ENCODE results near the gene DENND5B.
"Not testable (repeated sequence)": the region's sequence is repeated elsewhere in the genome, so short reads cannot be mapped to it uniquely, and the experiment has no call there.

DENND5B gene

GRCh38 chr12:31477687-31478086 lies 113.2 kb downstream of the DENND5B start:
- H3K27ac ChIP-seq, result no peak overlapping the region
- TF ChIP-seq, protein P1, sequence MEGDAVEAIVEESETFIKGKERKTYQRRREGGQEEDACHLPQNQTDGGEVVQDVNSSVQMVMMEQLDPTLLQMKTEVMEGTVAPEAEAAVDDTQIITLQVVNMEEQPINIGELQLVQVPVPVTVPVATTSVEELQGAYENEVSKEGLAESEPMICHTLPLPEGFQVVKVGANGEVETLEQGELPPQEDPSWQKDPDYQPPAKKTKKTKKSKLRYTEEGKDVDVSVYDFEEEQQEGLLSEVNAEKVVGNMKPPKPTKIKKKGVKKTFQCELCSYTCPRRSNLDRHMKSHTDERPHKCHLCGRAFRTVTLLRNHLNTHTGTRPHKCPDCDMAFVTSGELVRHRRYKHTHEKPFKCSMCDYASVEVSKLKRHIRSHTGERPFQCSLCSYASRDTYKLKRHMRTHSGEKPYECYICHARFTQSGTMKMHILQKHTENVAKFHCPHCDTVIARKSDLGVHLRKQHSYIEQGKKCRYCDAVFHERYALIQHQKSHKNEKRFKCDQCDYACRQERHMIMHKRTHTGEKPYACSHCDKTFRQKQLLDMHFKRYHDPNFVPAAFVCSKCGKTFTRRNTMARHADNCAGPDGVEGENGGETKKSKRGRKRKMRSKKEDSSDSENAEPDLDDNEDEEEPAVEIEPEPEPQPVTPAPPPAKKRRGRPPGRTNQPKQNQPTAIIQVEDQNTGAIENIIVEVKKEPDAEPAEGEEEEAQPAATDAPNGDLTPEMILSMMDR (conservative IDR thresholded peaks at IDR 0.05), result no peak

DNA sequence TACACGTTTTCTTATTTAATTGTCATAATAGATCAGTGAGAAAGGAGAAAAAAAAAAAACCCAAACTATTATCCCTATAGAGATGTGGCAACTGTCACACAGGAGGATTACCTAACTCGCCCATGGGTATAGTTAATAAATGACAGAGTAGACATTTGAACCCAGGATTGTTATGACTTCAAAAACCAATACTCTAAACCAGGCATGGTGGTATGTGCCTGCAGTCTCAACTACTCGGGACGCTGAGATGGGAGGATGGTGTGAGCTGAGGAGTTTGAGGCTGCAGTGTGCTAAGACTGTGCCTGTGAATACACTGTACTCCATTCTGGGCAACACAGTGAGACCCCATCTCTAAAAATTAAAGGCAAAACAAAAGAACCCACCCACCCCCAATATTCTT lies 114.5 kb downstream of the DENND5B start:
- TF ChIP-seq, protein P1 (conservative IDR thresholded peaks at IDR 0.05), result no peak
- no peak overlapping the region for H3K27ac ChIP-seq

- H3K27ac ChIP-seq, result not testable (repeated sequence)
Observed at GRCh38 chr12:31475610-31476009, 115.3 kb downstream of the DENND5B start.

- TF ChIP-seq, protein P1 (conservative IDR thresholded peaks at IDR 0.05), result no peak
- no peak overlapping the region for H3K27ac ChIP-seq
Observed at GRCh38 chr12:31474751-31475150, 116.2 kb downstream of the DENND5B start.

- 0 out of 2 replicates have a peak overlapping the region, but pooled peaks have one; percentile 8 for H3K27ac ChIP-seq
- TF ChIP-seq, protein P1 (conservative IDR thresholded peaks at IDR 0.05), result no peak
Observed at GRCh38 chr12:31471823-31472222, 119.1 kb downstream of the DENND5B start.

DNA sequence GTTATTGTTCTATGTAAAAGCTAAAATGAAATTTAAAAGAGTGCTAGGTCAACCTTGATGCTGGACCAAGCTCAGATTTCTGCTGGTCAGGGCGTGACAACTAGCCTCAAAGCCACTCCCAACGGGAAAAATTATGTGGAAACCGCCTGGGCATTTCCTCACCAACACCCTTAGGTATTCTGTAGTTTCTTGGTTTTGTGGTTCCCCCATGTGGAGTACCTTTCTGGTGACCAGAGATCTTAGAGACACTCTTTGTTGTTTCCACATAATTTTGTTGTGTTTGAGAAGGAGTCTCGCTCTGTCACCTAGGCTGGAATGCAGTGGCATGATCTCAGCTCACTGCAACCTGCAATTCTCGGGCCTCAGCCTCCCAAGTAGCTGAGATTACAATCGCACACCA lies 119.9 kb downstream of the DENND5B start:
- TF ChIP-seq, protein P1 (conservative IDR thresholded peaks at IDR 0.05), result no peak
- no peak overlapping the region for H3K27ac ChIP-seq

GRCh38 chr12:31470459-31470858 lies 120.5 kb downstream of the DENND5B start:
- TF ChIP-seq, protein P1 (conservative IDR thresholded peaks at IDR 0.05), result no peak
- H3K27ac ChIP-seq, result no peak overlapping the region

GRCh38 chr12:31466768-31467167 lies 124.2 kb downstream of the DENND5B start:
- no peak overlapping the region for H3K27ac ChIP-seq
- TF ChIP-seq, protein P1 (conservative IDR thresholded peaks at IDR 0.05), result no peak
